Skeletal muscle cell (primary cell): ENCODE data around the gene RNF224.

Experiments used
- DNase-seq: peaks from one replicate; pipeline ENCODE4 v3.0.0-alpha.2; 2010; ENCODE audit warnings: low read depth
- H3K4me3 ChIP-seq: 2 replicates; pipeline ENCODE4 v1.5.1; 2011; ENCODE audit warnings: low read depth, mild to moderate bottlenecking, control low read depth, low read length, moderate library complexity

RNF224 gene

DNA sequence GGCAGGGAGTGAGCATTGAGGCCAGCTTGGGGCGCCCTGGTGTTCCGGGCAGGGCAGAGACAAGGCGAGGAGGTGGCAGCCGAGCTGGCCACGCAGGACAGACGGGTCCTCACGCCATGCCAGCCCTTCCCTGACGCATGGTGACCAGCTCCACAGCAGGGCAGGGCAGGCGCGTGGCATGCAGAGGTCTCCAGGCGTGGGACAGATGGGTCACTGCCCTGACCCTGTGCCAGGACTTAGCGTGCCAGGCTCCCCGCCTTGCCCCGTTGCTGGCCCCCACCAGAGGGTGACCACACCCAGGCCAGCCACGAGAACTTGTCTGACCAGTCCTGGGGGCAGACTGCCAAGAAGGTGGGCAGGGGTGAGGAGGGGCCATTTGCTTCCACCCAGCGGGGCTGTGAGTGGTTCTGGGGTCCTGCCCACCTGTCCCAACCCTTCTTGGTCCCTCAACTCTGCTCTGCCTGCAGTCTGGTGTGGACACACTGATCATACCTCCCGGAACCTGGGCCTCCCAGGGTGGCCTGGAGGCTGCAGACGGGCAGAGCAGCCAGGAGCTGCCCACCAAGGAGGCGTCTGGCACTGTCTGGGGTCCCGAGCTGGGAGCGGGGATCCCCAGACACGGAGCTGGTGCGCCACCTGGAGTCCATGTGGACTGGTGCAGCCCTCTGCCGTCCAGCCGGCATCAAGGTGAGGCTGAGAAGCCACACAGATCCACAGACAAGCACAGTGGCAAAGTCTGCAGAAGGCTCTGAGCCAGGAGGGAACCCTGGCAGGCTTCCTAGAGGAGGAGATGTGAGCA is at the start of gene RNF224:
Gene RNF224 (plus strand): TSS at position 449 of the 799 bp plus-strand sequence. CDS start 834 bp downstream, outside the sequence.
- no peak for DNase-seq
- H3K4me3 ChIP-seq: no peak within 1 kb of the TSS

DNA sequence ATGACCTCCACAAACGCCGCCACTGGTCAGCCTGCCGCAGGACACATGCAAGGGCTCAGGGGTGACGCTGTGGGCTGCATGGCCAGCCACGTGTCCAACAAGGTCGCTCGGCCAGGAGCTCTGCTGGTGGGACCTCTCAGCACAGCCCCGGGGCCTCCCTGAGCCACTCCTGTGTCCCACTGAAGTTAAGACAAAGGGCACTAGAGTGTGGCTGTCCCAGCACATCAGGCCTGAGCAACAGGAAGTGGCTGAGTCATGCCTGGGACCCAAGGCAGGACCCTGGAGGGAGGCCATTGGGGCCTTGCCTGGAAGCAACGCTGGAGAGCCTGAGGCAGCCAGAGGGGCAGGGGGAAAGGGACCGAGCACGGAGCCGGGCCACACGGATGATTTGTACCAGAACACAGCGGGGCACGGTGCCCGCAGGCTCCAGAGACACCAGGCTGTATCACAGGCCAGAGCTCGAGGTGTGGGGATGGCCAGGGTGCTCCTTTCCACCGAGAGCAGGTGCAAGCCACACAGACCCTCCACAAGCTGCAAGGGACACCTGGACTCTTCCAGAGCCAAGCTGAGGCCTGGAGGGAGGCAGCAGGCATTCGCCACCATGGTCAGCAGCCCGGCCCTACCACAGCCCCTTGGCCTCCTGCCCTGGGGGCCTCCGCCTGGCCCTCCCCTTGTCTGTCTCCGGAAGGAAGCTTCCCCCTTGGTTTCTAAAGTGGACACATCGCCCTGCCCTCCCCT is 48.9 kb upstream of the RNF224 start:
- DNase-seq: no peak

DNA sequence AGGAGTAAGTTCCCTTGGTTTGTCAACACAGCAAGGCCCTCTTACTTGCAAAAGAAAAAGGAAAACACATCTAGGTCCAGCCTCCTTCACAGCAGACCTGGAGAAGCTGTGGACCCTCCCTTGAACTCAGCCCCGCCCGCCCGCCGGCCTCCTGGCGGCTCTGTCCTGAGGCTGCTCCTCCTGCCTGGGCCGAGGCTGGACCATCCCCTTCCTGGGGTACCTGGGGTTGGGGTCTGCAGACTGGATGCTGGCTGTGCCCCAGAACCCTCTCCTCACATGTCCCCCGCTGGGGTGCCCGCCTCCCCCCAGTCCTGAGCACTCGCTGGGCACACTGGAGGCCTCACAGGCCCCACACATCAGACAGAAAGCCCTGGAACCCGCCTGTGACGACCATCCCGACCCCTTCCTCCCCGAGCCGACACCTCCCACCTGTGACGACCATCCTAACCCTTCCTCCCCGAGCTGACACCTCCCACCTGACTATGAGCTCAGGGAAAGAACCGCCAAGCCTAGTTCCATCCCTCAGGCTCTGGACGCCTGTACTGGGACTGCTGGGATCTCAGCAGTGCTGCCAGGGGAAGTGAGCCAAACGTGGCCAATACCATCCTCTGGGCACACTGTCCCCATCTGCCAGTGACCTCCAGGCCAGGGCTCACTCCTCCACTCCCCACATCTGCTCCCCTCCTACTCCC is 48.2 kb upstream of the RNF224 start:
- DNase-seq: no peak
- no peak overlapping the region for H3K4me3 ChIP-seq

More for the DNA sequence above, 48.9 kb upstream of the RNF224 start:
- no peak overlapping the region for H3K4me3 ChIP-seq

DNA sequence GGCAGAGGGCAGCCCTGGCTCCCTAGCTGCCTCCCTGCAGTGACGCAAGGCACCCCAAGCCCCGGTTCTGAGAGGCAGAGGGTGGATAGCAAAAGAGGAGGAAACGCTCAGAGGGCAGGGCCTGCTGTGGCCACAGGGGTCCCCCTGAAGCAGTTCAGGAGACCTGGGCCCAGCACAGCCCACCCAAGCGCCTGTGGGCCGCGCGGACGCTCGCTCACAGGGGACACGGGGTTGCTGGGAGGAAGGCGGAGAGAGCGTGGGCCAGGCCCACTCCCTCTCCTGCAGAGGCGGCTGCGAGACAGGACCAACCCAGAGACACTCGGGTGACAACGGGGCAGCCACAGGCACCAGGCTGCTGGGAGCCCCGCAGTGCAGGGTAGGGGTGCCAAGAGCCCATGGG is 47.5 kb upstream of the RNF224 start:
- no peak for DNase-seq
- no peak overlapping the region for H3K4me3 ChIP-seq

DNA sequence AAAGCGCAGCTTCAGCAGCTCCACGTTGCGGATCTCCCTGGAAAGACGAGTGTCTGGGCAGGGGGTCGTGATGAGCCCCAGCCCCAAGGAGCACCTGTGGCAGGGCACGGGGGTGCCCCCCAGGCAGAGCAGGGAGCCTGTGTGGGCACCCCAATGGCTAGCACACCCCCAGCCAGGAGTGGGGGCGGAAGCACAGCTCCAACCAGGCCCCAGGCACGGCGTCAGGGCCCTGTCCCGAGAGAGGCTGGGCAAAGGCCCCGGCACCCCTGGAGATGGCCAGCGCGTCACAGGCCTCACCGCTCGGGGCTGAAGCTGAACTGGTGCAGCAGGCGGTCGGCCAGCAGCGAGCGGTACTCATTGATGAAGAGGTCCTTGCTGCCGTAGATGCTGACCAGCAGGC is 46.8 kb upstream of the RNF224 start:
- no peak for DNase-seq
- no peak overlapping the region for H3K4me3 ChIP-seq

DNA sequence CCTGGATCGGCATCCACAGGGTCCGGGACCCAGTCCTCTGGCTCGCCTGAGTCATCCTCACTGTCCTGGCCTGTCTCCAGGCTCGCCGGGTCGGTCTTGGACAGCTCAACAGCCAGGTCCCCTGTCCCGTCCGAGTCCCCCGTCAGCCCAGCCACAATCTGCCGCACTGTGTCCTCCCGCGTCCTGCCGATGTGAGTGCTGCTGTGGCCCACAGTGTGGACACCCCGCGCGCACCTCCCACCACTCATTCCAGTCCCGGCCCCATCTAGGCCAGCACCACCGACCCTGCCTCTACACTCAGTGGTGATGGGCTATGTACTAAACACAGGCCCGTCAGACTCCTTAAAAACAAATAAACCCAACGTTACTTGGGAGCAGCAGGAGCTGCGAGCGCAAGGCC is 45.6 kb upstream of the RNF224 start:
- H3K4me3 ChIP-seq: no peak overlapping the region

DNA sequence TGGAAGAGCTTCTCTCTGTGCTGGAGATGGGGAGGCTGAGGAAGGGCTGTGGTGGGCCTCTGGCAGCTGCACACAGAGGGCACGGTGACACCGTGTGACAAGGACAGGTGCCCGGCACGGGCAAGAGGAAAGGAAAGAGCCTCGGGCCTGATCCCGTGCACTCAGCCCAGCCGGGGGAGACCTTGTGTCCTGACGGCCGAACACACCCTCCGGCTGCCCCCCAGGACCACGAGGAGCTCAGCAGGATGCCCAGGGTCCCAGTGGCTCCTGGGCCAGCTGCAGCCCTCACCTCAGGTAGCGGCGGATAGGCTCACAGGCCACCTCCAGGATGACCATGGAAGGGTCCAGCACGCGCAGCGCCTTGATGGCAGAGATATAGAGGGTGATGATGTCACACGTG is 44.5 kb upstream of the RNF224 start:
- DNase-seq: no peak
- no peak overlapping the region for H3K4me3 ChIP-seq

More for the DNA sequence above, 45.6 kb upstream of the RNF224 start:
- no peak for DNase-seq

DNA sequence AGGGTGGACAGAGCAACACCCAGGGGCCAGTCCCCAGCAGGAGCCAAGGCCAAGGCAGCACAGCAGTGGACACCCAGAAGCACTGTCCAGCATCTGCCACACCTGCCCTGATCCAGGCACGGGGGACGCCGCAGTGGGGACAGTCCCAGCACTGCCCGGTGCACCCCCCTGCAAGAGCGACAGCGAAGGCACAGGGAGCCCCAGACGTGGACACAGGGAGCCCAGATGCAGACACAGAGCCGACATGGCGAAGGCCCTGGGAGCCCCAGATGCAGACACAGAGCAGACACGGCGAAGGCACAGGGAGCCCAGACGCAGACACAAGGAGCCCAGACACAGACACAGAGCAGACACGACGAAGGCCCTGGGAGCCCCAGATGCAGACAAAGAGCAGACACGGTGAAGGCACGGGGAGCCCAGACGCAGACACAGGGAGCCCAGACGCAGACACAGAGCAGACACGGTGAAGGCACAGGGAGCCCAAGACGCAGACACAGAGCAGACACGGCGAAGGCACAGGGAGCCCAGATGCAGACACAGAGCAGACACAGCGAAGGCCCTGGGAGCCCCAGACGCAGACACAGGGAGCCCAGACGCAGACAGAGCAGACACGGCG is 43.2 kb upstream of the RNF224 start:
- no peak overlapping the region for H3K4me3 ChIP-seq
- no peak for DNase-seq

DNA sequence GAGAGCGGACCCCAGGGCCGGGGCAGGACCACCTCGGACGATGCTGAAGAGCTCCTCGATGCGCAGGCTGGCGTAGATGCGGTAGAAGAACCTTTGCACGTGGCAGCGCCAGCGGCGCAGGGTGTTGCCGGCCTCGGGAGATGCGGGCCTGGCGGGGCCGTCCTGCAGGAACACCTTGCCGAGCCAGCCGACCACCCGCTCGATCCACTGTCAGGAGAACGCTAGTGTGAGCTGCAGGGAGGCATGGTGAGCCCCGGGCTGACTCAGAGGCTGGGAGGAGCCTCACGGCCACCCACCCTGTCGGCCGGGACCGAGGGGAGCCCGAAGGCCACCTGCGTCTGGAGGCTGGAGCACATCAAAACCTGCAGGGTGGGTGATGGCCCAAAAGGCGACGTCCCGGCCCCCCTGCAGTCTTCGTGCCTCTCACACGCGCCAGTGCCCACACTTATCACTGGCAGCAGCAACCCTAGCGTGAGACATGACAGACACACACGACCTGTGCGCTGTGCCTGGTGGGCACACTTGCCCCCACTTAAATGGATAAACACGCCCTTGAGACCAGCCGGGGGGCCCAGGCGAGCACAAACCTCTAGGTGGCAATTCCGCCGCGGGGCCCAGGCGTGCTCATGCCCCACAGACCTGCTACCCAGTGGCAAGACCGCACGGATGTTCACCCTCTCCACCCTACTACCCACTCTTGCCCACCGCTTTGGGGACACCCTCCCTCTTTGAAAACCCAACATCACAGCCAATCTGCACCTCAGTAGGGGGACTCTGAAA is 42.2 kb upstream of the RNF224 start:
- no peak overlapping the region for H3K4me3 ChIP-seq
- no peak for DNase-seq

DNA sequence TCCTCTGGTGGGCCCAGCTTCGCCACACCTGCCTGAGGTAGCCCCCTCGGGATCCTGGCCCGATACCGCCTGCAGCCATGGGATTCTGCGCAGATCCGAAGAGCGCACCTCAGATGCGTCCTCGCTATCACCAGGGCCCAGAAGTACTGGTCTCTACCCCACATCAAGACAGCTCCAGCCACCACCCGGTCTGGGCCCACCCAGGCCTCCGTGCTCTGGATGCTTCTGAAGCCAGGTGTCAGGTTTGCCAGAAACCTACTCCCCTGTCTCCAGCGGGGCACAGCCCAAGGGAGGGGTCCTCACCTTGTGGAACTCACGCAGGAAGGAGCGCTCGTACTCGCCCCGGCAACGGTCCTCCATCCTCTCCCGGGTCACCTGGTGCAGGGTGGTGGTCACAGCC is 41.4 kb upstream of the RNF224 start:
- no peak for DNase-seq
- H3K4me3 ChIP-seq: no peak overlapping the region

DNA sequence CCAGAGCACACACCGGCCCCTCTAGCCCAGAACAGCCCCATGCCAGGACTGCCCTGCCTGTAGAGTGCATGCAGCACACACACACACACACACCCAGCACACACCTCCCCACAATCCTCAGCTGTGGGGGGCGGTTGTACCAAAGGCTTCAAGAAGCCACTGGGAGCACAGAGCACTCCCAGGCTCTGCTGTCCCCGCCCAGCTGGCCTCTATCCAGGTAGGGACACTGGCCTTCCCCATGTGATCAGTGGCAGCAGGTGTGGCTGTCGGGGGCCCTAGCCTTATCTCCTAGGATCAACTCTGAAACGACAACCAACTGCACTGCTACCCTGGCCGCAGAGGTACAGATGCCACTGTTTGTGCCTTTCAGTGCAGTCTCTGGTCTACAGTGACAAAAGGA is 40.9 kb upstream of the RNF224 start:
- DNase-seq: no peak
- no peak overlapping the region for H3K4me3 ChIP-seq

DNA sequence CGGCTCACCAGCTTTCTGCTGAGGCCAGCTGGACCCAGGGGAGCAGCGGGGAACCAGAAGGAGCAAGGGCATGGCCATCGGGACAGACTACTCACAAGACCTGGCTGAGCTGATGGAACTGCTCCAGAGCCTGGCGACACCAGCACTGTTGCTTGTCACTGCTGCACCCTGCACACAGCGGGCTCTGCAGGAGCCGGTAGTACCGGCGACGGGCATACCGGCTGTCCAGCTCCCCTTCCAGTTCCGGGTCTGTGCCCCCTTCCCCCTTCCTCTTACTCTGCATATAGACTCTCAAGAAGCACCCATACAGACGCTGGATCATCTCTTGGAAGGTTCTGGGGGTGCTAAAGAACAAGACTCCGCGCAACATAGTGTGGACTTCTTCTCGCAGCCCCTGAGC is 39.9 kb upstream of the RNF224 start:
- peak overlapping the region; percentile 98 for H3K4me3 ChIP-seq
- no peak for DNase-seq

DNA sequence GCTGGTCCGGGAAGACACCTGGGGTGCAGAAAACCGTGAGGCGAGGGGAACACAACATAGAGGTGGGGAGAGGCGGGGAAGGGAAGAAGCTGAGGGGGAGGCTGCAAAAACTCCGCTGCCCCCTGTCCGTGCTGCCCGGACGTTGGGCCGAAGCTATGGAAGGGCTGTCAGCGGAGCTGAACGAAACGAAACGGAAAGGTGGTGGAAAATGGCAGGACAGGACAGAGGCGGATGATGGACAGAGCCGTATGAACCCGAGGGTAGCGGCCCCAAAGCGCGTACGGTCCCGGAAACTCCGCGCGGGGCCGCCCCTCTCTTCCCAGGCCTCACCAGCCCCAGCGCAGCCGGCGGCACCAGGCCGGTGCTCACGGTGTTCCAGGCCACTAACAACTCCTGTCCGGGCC is 39.2 kb upstream of the RNF224 start:
- peak overlapping the region; percentile 98 for H3K4me3 ChIP-seq
- no peak for DNase-seq

DNA sequence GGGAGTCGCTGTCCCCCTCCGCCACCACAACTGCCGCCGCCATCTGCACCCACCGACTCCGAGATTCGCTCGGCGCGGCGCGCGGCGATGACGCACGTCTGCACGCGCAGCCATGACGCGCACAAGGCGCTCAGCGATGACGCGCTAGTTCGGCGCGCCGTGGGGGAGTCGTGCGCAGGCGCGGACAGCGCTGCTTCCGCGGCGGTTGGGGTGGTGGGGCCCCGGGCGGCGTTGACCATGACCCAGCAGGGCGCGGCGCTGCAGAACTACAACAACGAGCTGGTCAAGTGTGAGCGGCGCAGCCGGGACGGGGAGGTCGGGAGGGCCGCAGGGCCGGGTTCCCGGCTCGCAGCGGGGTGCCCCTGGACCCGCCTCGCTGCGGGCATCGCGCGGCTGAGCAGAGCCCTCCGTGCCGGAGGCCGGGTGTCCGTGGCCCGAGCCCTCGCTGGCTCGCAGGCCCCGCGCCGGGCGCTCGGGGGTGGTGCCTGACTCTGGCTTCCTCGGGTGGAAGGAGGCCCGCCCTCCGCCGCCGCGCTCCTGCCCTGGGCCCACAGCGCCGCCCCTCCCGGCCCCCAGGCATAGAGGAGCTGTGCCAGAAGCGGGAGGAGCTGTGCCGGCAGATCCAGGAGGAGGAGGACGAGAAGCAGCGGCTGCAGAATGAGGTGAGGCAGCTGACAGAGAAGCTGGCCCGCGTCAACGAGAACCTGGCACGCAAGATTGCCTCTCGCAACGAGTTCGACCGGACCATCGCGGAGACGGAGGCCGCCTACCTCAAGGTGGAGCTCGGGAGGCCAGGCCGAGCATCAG is 38.6 kb upstream of the RNF224 start, which contains the start of the genes ANAPC2 and SSNA1:
Gene ANAPC2 (minus strand): TSS at position 71 of the 807 bp plus-strand sequence. CDS start 28 bp downstream, at position 43.
Gene SSNA1 (plus strand): TSS at position 187 of the 807 bp plus-strand sequence. CDS start 51 bp downstream, at position 238.
- peak within 1 kb of the TSS; percentile 98 for H3K4me3 ChIP-seq
- peak; percentile 78 for DNase-seq

DNA sequence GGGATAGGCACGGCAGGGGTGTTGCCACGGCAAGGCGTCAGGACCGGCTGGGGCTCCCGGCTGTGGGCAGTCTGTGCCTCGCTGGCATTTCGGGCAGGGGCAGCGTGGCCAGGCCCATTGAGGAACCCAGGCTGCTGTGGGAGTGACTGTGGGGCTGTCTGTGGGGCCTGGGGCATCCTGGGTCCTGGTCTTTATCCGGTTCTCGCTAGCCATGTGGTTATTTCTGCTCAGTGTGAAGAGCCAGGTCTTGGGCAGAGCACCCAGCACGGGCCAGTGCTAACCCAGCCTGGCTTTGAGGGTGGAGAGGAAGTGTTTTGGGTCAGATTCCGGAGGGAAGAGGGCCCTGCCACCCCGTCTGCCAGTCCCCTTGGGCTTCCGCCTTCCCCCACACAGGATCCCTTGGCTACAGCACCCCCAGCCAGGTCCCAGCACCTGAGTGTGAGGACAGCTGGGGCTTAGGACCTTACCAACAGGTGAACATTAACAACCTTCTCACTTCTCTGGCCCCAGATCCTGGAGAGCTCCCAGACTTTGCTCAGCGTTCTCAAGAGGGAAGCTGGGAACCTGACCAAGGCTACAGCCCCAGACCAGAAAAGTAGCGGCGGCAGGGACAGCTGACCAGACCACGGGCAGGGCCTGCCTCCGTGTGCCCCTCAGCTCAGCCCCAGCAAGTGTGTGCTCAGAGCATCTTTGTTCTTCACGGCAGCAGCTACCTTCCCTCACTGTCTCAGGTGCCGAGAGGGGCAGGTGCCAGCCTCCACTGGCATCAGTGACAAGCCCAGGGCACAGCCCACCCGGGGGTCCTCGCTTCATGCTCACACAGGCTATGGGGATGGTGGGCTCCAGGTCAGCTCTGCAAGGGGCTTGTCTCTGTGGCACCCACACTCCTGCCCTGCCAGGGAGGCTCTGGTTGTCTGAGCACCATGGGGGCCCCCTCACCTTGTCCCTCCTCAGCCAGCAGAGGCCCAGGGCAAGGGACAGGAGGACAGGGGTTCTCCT is 37.7 kb upstream of the RNF224 start:
- H3K4me3 ChIP-seq: peak overlapping the region; percentile 98
- DNase-seq: no peak

DNA sequence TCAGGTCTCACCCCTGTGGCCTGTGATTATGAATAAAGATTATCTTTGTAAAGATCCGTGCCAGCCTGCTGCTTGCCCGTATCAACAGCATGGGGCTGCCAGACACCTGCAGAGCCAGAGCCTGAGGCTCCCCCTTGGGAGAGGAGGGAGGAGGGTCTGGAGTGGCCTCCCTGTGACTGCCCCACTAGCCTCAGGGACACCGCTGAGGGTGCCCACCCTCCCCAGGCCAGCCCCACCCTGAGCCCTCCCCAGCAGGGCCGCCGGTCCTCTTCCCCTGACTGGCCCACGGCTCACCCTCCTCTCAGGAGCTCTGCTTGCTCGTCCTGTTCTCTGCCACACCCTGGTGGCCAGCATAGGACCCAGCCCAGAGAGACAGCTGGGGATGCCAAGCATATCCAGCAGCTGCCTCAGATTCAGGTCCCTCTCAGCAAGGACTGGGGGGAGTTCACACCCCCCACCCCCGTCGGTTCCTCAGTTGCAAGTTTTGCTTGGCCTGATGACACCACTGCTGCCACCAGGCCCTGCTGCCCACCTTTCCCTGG is 36.9 kb upstream of the RNF224 start:
- DNase-seq: no peak
- no peak overlapping the region for H3K4me3 ChIP-seq

DNA sequence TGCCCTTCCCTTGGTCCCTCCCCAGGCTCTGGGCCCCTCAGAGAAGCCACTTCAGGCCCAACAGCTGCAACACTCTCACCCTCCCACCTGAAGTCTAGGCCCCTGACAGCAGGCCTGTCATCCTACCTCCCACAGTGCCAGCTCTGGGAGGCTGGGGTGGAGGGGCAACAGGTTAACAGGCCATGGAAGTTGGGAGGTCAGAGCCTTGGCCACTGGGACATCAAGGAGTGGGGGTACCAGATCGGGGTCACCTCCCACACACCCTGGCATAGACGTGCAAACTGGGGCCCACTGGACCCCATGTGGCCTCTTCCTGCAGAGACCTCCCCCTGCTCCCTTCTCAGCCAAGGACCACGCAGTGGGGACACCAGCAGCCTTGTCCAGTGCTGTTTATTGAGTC is 36.1 kb upstream of the RNF224 start:
- DNase-seq: no peak
- no peak overlapping the region for H3K4me3 ChIP-seq
